Peyer's patch (tissue), 4 donors: Measurements from ENCODE around the gene GUCY1A2. TPM values are rescaled to one million over a fixed set of nuclear protein-coding genes. Genes with fewer than 3 reads are reported as not detected.

Source experiments
- DNase-seq, 3 donors: peaks; one replicate each; pipeline ENCODE4 v3.0.0-alpha.2; 2017 to 2019
- H3K27ac ChIP-seq, 4 donors: fragments of 200-600 bp; sonication (generic); one replicate each; pipeline ENCODE4 v1.5.1; 2016 to 2019
- H3K27me3 ChIP-seq, 2 donors: fragments of 200-600 bp; sonication (generic); one replicate each; pipeline ENCODE4 v1.5.1; 2019
- H3K36me3 ChIP-seq, 3 donors: fragments of 200-600 bp; sonication (generic); one replicate each; pipeline ENCODE4 v1.5.1; 2016 to 2019
- H3K4me1 ChIP-seq, 4 donors: fragments of 200-600 bp; sonication (generic); one replicate each; pipeline ENCODE4 v1.5.1; 2016 to 2019
- H3K4me3 ChIP-seq, 4 donors: fragments of 200-600 bp; sonication (generic); 1 replicate in 3 of 4; 2 replicates in 1 of 4; pipeline ENCODE4 v1.5.1; 2016 to 2019; ENCODE audit warnings: mild to moderate bottlenecking in 1 of 4
- H3K9me3 ChIP-seq, 4 donors: fragments of 200-600 bp; sonication (generic); one replicate each; pipeline ENCODE4 v1.5.1; 2016 to 2019; ENCODE audit warnings: mild to moderate bottlenecking in 1 of 4
- POLR2A ChIP-seq, 2 donors: fragments of 450-650 bp; IDR thresholded peaks; one replicate each; pipeline ENCODE4 v1.5.1; 2017; ENCODE audit warnings: antibody characterized with exemption in 2 of 2, mild to moderate bottlenecking in 2 of 2, moderate library complexity in 2 of 2
- total RNA-seq, 4 donors: library from RNA; depleted of rRNA; stranded (reverse); fragments of >200 nt; gene quantifications; one replicate each; pipeline ENCODE4 v1.1.0, GENCODE V29; 2016
- TF ChIP-seq, protein P1 (sequence below), 6 experiments: fragments of 450-650 bp in 4 of 6; fragments of 200-600 bp in 2 of 6; sonication (generic) in 1 of 6; IDR thresholded peaks; one replicate each; pipeline ENCODE4 v1.5.1; 2017 to 2019; ENCODE audit warnings: antibody characterized with exemption in 6 of 6, mild to moderate bottlenecking in 3 of 6, moderate library complexity in 1 of 6

Gene GUCY1A2
- total RNA-seq, 4 donors from 2014 or later: 0.53 to 0.95 (median 0.75) TPM

DNA sequence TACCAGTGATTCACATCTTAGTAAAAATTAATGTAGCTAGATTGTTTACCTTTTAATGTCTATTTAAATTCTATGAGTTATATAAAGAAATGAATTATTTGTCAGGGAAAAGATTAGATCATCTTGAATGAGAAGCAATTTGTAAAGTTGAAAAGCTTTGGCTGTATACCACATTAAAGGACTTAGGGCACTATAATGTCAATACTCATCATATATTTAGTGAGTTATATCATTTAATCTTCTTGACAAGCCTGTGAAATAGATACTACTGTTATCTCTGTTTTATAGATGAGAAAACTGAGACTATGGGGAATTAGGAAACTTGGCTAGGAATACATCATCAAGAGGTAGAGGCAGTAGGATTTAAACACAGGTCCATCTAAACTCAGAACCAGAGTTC lies 160.1 kb downstream of the GUCY1A2 start:
- TF ChIP-seq, protein P1, sequence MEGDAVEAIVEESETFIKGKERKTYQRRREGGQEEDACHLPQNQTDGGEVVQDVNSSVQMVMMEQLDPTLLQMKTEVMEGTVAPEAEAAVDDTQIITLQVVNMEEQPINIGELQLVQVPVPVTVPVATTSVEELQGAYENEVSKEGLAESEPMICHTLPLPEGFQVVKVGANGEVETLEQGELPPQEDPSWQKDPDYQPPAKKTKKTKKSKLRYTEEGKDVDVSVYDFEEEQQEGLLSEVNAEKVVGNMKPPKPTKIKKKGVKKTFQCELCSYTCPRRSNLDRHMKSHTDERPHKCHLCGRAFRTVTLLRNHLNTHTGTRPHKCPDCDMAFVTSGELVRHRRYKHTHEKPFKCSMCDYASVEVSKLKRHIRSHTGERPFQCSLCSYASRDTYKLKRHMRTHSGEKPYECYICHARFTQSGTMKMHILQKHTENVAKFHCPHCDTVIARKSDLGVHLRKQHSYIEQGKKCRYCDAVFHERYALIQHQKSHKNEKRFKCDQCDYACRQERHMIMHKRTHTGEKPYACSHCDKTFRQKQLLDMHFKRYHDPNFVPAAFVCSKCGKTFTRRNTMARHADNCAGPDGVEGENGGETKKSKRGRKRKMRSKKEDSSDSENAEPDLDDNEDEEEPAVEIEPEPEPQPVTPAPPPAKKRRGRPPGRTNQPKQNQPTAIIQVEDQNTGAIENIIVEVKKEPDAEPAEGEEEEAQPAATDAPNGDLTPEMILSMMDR (IDR thresholded peaks at IDR 0.05): no peak
- TF ChIP-seq POLR2A (IDR thresholded peaks at IDR 0.05): no peak
- Histone ChIP-seq H3K36me3 (no peaks in the 10 kb centered on the region), H3K27me3 (no peaks in the 10 kb centered on the region), H3K4me1 (no peaks in the 10 kb centered on the region), H3K27ac (no peak overlapping the region), H3K4me3 (no peak overlapping the region), H3K9me3 (no peaks in the 10 kb centered on the region)
- no peak for DNase-seq

GRCh38 chr11:106856566-106856965 lies 161.7 kb downstream of the GUCY1A2 start:
- Histone ChIP-seq H3K9me3 (no peaks in the 10 kb centered on the region), H3K27me3 (no peaks in the 10 kb centered on the region), H3K4me3 (no peak overlapping the region), H3K4me1 (no peaks in the 10 kb centered on the region), H3K27ac (no peak overlapping the region), H3K36me3 (no peaks in the 10 kb centered on the region)
- no peak for DNase-seq
- TF ChIP-seq, protein P1 (IDR thresholded peaks at IDR 0.05): no peak
- no peak for TF ChIP-seq POLR2A (IDR thresholded peaks at IDR 0.05)

GRCh38 chr11:106854429-106854828 lies 163.8 kb downstream of the GUCY1A2 start:
- TF ChIP-seq, protein P1 (IDR thresholded peaks at IDR 0.05): no peak
- no peak for TF ChIP-seq POLR2A (IDR thresholded peaks at IDR 0.05)
- Histone ChIP-seq H3K27ac (no peak overlapping the region), H3K27me3 (no peaks in the 10 kb centered on the region), H3K36me3 (no peaks in the 10 kb centered on the region), H3K4me1 (no peaks in the 10 kb centered on the region), H3K4me3 (no peak overlapping the region), H3K9me3 (no peaks in the 10 kb centered on the region)
- DNase-seq: no peak

DNA sequence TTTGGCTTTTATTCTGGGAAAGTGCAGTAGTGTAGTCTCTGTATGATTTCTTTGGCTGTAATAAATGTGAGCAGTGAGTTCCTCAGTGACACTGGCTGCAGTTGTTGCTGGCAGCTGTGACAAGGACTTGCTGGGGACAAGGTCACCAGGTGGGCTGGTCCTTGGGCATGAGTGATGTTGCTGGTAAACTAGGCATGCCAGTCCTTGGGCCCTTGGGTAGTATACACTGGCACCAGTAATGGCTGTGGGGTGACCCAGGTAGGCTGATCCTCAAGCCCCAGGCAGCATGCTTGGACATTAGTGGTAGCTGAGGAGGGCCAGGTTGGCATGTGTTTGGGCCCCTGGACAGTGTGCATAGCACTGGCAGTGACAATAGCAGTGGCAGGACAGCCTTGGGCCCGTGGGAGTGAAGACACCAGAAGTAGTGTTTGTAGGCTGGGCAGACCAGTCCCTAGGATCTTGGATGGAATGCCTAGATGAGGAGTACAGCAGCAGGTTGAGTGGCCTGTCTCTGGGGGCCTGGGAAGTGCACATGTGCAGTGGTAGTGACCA lies 164.3 kb downstream of the GUCY1A2 start:
- DNase-seq: no peak
- Histone ChIP-seq H3K27me3 (no peaks in the 10 kb centered on the region), H3K4me3 (no peak overlapping the region), H3K9me3 (no peaks in the 10 kb centered on the region), H3K36me3 (no peaks in the 10 kb centered on the region), H3K4me1 (no peaks in the 10 kb centered on the region), H3K27ac (no peak overlapping the region)
- no peak for TF ChIP-seq POLR2A (IDR thresholded peaks at IDR 0.05)
- TF ChIP-seq, protein P1 (IDR thresholded peaks at IDR 0.05): no peak

GRCh38 chr11:106852779-106853178 lies 165.5 kb downstream of the GUCY1A2 start:
- no peaks in the 10 kb centered on the region for H3K36me3 ChIP-seq
- no peak for DNase-seq
- no peaks in the 10 kb centered on the region for H3K4me1 ChIP-seq
- TF ChIP-seq, protein P1 (IDR thresholded peaks at IDR 0.05): no peak
- no peak for TF ChIP-seq POLR2A (IDR thresholded peaks at IDR 0.05)
- no peaks in the 10 kb centered on the region for H3K9me3 ChIP-seq
- H3K27ac ChIP-seq: no peak overlapping the region
- H3K27me3 ChIP-seq: no peaks in the 10 kb centered on the region
- H3K4me3 ChIP-seq: no peak overlapping the region

GRCh38 chr11:106848526-106848925 lies 169.8 kb downstream of the GUCY1A2 start:
- Histone ChIP-seq H3K9me3 (no peaks in the 10 kb centered on the region), H3K36me3 (no peaks in the 10 kb centered on the region), H3K4me3 (no peak overlapping the region), H3K27ac (no peak overlapping the region), H3K27me3 (no peaks in the 10 kb centered on the region), H3K4me1 (no peaks in the 10 kb centered on the region)
- DNase-seq: no peak
- TF ChIP-seq, protein P1 (IDR thresholded peaks at IDR 0.05): no peak
- TF ChIP-seq POLR2A (IDR thresholded peaks at IDR 0.05): no peak
